ENCODE measurements around the gene LASP1NB.
"Not testable (repeated sequence)": the region's sequence is repeated elsewhere in the genome, so short reads cannot be mapped to it uniquely, and the experiment has no call there.

The LASP1NB gene

DNA sequence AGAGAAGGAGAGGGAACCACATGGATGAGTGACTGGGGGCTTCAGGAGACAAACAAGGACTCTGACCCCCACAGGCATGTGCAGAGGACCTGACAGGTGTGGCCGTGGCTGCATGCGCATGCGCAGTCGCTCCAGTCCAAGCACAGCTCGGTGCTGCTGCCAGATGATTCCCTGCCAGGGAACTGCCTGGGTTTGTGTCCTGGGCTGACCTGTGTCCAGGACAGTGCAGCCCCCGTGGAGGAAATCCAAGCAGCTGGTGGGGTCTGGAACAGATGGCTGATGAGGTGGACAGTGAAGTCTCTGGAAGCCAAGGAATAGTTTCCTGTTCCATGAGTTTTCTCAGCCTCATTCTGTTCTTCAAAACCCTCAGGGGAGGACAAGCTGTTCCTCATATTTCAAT is 28.2 kb upstream of the LASP1NB start:
- no peak for DNase-seq (ENCODE audit: low read depth)

DNA sequence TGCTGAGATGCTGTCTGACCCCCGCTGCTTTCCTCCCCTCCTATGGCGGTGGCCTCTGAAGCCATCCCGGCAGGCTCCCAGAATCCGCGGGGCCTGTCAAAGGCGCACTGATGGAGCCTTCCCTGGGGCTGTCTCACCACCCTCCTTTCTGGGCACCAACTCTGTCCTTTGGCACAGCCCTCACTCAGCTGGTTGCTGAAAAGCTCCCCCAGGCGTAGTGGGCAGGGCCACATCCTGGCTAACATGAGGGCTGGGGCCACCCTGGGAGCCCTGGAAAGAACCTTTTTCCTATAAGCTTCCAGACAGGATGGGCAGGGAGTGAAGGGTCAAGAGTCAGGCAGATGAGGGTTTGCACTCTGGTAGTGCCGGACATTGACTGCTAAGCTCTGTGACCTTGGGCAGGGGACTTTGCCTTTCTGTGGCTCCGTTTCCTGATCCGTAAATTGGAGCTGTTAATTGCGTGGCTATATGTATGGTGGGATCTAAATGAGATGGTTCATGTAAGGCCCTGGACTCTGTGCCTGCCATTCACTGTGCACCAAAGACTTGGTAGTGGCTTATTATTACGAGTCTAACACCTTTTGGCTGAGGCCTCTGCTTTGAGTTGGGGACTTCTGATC is 27.6 kb upstream of the LASP1NB start:
- no peak for DNase-seq (ENCODE audit: low read depth)

DNA sequence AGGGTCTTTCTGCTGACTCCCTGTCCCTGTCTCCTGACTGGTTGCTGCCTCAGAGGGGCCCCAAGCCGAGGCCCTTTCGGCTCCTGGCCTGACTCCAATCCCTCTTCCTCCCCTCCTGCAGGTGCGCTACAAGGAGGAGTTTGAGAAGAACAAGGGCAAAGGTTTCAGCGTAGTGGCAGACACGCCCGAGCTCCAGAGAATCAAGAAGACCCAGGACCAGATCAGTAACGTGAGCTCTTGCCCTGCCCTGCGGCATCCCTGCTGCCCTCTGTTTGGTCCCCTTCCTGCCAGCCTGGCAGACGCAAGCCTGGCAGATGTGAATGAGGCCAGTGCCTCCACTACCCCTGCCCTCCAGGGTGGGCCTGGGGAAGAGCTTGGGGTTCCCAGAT is 27.1 kb upstream of the LASP1NB start:
- DNase-seq (ENCODE audit: low read depth): no peak

DNA sequence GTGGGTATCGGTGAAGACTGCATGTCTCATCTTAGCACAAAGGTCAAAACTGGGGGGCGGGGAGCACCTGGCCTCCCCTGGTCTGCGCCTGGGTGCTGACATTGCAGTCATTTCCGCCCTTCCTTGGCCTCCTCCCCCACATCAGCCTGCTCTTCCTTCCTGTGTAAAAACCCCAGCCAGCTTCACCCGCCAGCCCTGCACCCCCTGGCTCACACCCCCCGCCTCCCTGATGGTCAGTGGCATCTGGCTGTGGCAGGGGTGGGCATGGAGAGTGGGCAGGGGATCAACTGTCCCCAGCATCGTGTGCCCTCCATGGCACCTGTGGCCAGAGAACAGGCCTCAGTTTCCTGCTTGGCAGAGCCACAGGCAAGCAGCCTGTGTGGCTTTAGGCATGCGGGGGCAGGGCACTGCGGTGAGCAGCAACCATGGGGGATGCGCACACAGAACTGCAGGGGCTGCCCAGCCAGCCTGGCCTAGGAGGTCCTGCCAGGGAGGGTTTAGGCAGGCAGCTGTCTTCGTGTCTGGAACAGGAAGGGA is 26.5 kb upstream of the LASP1NB start:
- DNase-seq (ENCODE audit: low read depth): peak; percentile 87

DNA sequence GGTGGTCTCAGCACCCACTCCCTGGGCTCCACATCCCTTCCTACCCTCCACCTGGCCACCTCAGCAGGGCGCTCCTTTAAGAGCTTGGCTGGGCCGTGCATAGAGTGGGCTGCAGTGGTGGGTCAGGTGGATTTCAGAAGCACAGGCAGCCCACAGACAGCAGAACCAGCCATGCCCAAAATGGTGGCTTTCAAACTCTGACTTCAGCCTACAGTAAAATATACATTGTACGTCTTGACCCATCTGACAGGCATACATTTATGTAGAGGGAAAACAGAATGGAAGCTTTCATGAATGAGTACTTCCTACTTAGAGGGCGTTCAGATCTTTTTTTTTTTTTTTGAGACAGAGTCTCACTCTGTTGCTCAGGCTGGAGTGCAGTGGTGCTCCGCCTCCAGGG is 26.0 kb upstream of the LASP1NB start:
- DNase-seq (ENCODE audit: low read depth): no peak

DNA sequence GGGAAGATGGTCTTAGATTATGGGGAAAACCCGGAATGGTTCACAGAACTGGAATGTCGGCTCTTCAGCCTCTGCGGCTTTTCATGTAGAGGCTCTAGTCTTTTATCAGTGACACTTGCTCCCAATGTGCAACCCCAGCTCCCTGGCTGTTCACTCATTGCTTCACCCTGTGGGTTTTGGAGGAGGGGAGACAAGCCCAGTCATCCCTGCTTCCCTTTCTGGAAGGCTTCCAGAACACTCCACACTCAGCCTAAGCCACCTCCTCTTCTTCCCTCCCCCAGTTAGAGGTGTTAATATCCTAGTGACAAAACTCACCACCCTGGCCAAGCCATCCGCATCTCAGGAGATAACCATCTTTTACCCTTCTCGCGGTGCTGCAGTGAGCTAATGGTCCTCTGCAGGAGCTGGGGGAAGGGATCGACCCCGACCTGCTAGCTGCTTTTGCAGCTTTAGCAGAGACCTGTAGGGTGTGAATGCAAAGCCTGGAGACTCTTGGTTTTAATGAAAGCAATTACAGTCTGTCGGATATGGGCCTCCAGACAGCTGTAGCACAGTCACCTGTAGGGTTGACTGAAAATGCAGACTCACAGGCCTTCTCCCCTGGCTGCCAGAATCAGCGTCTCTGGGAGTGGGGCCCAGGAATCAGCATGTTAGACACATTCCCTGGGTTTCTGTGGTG is 24.3 kb upstream of the LASP1NB start:
- DNase-seq (ENCODE audit: low read depth): peak; percentile 26

DNA sequence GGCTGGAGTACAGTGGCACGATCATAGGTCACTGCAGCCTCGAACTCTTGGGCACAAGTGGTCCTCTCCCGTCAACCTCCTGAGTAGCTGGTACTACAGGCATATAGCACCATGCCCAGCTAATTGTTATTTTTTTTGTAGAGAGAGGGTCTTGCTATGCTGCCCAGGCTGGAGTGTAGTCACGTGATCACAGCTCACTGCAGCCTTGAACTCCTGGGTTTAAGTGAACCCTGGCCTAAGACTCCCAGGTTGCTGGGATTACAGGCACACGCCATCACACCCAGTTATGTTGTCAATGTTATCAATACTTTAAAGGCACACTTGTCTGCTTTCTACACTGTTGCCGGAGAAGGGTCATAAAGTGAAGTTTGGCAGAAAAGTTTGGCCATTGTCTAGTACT is 22.0 kb upstream of the LASP1NB start:
- no peak for DNase-seq (ENCODE audit: low read depth)

DNA sequence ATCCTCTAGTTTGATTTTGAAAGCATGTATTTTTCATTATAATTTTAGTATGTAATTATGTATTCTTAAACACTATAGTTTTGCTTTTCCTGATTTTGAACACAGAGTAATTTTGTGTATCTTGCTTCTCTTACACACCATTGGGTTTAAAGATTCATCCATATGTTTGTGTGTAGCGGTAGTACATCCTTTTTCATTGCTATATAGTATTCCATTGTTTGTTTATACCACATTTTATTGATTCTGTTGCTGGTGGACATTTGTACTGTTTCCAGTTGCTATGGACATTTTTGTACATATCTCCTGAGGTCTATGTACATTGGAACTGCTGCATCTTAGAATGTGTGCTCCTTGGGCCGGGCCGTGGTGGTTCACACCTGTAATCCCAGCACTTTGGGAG is 20.5 kb upstream of the LASP1NB start:
- DNase-seq (ENCODE audit: low read depth): no peak

DNA sequence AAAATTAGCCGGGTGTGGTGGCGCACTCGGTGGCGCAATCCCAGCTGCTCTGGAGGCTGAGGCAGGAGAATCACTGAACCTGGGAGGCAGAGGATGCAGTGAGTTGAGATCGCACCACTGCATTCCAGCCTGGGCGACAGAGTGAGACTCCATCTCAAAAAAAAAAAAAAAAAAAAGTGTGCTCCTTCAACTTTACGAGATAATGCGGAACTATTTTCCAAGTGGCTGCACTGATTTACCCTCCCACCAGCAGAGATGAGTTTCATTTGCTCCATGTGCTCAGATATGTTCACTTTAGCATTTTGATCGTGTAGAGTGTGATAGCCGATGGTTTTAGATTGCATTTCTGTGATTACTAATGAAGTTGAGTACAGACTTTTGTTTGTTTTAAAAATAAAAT is 20.0 kb upstream of the LASP1NB start:
- no peak for DNase-seq (ENCODE audit: low read depth)

DNA sequence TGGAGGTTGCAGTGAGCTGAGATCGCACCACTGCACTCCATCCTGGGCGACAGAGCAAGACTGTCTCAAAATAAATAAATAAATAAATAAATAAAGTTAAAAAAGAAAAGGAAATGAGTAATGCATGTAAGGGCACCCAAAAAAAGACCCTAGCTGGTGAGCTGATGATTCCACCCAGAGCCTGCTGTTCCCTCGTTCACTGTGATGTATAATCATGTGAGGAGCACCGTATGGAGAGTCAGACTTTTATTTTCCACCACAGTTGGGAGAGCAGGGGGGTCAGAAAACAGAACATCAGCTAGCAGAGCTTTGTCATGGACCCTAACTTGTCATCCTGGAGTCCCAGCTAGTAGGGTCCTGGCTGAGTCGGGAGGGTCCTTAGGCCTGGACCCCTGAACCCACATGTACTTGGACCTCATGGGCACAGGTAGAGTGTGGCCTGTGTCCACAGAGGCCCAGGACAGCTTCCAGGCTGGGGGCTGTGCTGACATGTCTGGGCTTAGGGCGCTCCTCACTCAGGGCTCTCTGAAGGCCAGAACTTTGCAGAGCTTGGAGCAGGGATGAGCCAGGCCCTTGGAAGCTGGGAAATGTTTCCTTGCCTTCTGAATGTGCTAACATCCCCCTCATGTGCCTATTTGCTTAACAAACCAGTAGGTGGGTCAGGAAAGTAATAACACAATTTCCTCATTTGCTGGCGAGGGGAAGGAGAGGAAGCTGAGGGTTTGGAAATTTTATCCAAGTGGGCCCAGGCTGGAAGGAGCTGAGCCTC is 18.8 kb upstream of the LASP1NB start:
- DNase-seq (ENCODE audit: low read depth): no peak

DNA sequence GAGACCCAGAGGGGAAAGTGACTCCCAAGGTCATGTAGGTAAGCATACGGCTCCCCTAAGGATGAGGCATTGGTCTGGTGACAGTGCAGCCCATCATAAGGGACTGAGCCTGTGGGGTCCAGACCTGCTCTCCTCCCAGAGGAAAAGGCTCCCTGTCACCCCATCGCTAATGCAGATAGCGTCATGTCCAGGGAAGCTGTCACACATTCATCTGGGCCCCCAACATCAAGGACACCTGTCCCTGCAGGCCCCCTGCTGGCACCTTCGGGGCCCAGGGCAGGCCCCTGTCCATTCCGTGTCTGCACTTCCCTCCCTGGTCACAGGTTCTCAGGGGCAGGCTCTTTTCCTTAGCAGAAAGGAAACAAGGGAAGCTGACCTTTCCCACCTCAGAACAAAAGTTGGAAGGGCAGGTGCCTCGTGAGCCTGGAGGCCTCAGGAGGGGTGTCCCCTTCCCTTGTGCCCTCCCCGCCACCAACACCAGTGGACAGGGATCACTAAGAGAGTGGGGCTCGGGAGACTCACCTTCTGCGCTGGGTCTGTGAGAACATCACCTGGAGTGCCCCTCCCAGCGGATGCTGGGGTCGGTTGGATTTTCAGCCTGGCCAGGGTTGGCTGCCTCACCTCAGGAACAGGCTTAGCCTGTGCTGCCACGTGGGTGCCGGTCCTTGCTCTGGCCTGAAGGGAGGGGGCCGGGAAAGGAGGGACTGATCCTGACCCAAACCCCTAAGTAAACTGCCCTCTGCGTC is 17.3 kb upstream of the LASP1NB start:
- no peak for DNase-seq (ENCODE audit: low read depth)

DNA sequence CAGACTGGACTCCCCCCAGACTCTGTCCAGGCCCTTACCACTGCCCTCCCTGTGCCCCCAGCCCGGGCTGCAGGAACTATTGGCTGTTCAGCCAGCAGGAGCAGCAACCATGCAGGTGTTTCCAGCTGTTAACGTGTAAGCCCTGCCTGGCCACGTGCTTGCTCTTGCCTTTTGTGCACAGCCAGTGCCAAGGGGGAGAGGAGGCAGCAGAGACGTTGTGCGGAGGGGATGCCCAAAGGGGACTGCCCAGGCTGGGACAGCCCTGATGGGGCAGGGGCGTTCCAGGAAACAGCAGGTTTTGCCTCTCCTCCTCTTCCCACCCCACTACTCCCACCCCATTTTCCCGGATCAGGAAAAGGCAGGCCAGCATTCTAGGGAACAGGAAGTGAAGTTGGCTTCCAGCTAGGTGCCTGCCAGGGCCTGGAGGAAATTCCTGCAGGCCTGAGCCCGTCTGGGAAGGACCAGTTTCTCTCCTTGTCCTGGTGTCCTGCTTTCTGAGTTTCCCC is 16.7 kb upstream of the LASP1NB start:
- no peak for DNase-seq (ENCODE audit: low read depth)

DNA sequence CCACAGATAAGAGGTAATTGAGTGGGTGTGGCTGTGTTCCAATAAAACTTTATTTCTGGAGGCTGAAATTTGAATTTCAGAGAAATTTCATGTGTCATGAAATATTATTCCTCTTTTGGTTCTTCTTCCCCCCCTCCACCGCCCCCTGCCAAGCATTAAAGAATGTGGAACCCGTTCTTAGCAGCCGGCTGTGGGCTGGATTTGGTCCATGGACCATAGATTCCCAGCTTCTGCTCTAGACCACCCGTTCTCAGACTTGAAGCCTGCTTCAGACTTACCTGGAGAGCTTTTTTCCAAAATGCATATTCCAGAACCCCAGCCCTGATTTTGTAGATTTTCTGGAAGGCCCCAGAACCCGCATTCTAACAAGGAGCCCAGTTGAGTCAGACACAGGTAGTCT is 15.1 kb upstream of the LASP1NB start:
- no peak for DNase-seq (ENCODE audit: low read depth)

DNA sequence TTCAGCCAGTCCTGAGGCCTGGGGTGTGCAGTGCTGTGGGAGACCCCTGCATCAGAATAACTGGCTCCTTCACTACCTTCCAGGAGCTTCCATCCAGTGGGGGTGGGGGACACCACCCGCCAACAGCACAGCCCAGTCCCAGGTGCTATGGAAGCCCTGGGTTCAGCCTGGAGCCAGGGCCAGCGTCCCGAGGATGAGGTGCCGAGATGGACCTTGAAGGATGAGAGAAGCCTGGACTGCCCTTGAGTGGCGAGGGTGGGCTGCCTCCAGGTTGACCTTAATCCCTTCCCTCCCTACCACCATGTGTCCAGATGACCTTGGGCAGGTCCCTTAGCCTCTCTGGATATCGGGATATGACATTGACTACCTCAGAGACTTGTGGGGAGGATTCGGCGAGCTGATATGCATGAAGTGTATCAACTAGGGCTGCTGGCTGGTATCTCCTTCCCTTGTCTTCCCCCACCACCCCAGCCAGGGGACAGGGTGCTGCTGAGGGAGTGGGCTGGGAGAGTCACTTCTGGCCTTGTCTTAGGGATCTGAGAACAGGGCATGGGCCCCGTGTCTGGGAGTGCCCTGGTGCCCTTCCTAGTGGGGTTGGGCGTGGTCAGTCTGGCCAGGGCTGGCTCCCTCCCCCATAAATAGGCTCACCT is 14.2 kb upstream of the LASP1NB start:
- no peak for DNase-seq (ENCODE audit: low read depth)

DNA sequence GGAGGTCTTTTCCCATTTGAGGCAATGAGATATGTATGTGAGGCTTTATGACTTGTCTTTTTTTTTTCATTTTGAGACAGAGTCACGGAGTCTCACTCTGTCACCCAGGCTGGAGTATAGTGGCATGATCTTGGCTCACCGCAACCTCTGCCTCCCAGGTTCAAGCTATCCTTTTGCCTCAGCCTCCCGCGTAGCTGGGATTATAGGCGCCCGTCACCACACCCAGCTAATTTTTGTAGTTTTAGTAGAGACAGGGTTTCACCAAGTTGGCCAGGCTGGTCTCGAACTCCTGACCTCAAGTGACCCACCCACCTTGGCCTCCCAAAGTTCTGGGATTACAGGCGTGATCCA is 13.7 kb upstream of the LASP1NB start:
- DNase-seq (ENCODE audit: low read depth): not testable (repeated sequence)

DNA sequence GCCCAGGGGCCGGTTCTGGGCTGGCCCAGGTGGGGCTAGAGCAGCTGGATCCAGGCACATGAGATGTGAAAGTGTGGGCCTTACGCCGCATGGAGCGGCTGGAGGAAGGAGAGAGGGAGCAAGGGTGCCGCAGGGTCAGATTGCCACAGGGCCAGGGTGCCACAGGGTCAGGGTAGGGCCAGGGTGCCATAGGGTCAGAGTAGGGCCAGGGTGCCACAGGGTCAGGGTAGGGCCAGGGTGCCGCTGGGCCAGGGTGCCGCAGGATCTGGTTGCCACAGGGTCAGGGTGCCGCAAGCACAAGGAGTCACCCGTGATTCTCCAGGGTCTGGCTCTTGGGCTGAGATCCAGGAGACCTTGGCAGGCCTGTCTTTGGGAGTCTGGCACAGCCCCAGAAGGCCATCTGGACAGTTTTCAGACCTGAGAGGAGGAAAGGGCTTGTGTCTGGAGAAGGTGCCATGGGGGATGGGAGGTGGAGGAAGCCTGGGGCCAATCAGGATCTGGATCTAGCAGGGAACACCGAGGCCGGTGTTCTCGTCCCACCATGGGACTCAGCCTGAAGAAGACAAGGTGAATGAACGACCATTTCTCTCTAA is 13.1 kb upstream of the LASP1NB start:
- no peak for DNase-seq (ENCODE audit: low read depth)

DNA sequence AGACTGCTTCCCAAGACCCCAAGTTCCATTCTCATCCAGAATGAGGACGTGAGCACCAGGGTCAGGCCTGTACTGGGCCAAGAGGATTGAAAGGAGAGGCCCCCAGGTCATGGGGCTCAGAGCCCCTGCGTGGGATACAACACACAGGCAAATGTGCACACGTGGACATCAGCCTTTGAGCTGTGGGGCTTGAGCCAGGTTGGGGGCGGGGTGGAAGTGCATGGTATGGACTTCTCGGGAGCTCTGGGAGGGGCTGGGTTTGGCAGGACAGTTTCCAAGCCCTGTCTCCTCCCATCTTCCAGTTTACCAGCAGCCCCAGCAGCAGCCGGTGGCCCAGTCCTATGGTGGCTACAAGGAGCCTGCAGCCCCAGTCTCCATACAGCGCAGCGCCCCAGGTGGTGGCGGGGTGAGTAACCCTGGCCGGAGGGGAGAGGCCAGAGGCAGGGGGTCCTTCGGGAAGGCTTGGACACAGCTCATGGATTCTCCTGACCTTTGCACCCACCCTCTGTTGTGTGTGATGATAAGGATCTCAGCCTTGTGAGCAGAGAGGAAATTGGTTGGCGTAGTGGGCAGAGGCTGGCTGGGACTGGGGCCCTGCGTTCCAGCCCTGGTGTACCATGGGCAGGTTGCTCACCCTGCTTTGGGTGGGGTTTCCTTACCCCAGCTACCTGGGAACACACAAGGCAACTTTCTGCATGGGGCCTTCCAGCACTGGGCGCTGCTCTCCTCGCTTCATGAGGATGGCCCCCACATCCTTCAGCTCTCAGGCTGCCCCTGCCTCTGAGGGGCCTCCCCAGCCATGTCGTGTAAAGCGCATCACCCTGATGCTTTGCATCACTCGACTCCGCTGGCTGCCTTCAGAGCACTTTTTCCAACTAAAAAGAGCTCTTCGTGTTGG is 10.4 kb upstream of the LASP1NB start:
- DNase-seq (ENCODE audit: low read depth): no peak

DNA sequence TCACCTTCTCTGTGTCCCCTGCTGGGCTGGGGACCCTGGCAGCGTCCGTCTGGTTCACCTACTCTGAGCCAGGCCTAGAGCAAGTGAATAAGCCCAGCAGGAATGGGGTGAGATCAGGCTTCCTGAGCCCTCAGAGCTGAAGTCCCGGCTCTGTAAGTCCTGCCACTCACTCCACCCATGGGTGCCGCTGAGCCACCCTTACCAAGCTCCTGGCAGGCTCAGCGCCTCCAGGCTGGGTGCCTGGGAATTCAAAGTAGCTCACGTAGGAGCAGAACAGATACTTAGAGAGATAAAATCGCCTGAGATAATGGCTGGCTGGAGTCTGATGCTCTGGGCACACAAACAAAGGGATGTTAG is 9.8 kb upstream of the LASP1NB start:
- no peak for DNase-seq (ENCODE audit: low read depth)

DNA sequence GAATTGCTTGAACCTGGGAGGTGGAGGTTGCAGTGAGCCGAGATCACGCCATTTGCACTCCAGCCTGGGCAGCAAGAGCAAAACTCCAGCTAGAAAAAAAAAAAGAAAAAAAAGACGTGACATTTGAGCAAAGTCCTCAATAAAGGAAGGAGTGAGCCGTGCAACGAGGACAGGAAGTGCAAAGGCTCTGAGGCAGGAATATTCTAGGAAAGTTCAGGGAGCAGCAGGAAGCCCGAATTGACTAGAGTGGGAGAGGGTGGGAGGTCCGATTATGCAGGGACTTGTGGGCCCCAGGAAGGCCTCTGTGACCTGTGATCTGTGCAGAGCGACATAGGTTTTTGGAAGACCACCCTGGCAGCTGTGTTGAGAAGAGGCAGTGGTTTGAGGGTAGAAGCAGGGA is 8.6 kb upstream of the LASP1NB start:
- no peak for DNase-seq (ENCODE audit: low read depth)

DNA sequence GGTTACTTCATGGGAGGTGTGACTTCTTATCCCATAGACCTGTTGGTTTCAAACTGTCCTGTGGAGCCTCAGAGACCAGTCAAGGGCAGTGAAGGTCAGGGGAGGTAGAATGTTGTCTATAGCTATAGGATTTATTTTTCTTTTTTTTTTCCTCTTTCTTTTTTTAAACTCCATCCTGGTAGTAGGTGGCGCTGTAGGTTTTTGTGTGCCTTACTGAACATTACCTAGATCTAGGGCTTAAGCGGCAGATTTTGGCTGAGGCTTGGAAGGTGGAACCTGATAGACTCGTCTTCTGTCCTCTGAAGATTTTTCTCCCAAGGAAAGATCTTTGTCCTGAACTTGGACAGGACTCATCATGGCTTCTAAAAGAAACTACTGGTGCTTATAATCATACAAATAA is 8.2 kb upstream of the LASP1NB start:
- no peak for DNase-seq (ENCODE audit: low read depth)
